GM04504 (cell line): Measurements from ENCODE around the gene GLI3.
A peak's percentile ranks its signal among the peaks of the same experiment; 100 is the strongest.

ENCODE experiments used
- DNase-seq: peaks from one replicate; pipeline ENCODE4 v3.0.0-alpha.2; 2012; ENCODE audit warnings: low read depth

Gene GLI3

GRCh38 chr7:41928166-41928565 lies 308.8 kb downstream of the GLI3 start:
- DNase-seq, result no peak

- DNase-seq, result no peak
These were observed 309.6 kb downstream of the GLI3 start for GRCh38 chr7:41927380-41927779.

- DNase-seq, result no peak
These were observed 311.1 kb downstream of the GLI3 start for GRCh38 chr7:41925946-41926345.

- DNase-seq, result no peak
These were observed 312.2 kb downstream of the GLI3 start for GRCh38 chr7:41924796-41925195.

DNA sequence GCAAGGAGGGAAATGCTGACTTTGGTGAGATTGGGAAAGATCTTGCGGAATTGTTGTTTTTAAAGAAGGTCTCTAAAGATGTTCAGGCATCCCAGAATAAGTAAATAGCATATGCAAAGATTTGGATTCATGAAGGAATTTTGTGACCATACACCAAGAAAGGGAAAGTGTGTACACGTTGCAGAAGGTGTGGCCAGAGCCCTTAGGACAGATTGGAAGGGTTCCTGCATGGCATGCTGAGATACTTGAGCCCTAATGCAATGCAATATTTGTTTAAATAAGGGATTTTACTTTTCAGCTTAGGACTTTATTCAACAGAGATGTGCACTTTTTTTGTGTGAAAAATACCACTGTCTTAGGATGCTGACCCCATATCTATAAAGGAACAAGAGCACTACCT lies 314.6 kb downstream of the GLI3 start:
- no peak for DNase-seq

DNA sequence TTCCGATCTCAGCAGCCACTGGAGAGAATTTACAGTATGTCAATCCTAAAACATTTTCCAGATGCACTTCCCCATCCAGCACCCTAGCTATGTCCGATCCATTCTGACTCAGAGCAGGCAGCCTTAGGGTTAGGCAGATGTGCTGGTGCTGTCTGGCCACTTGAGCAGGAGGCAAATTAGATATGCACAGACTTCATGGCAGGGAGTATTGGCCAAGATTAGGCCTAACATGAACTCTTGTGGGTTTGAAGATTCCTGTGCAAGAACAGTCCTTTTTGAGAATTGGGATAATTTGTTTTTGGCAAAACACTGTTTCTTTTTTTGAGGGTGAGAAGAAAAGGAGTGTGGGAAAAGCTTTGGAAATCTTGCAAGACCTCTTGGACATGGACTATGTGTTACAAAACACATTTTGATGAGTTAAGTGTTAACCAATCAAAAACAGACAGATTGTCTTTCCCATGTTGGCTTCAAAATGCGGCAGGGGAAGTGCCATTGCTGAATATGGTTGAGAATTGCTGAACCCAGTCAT lies 315.5 kb downstream of the GLI3 start:
- DNase-seq, result peak; percentile 88

GRCh38 chr7:41918597-41918996 lies 318.4 kb downstream of the GLI3 start:
- peak; percentile 66 for DNase-seq

- DNase-seq, result peak; percentile 98
These were observed 320.5 kb downstream of the GLI3 start for GRCh38 chr7:41916450-41916927.

GRCh38 chr7:41915871-41916270 lies 321.1 kb downstream of the GLI3 start:
- DNase-seq, result no peak

GRCh38 chr7:41912851-41913567 lies 324.0 kb downstream of the GLI3 start:
- DNase-seq, result no peak

- DNase-seq, result no peak
These were observed 324.6 kb downstream of the GLI3 start for GRCh38 chr7:41912426-41912825.

GRCh38 chr7:41911792-41912191 lies 325.2 kb downstream of the GLI3 start:
- DNase-seq, result peak; percentile 57
